AG10803 (cell line): ENCODE results near the gene SPSB1.
A peak's percentile ranks its signal among the peaks of the same experiment; 100 is the strongest.

ENCODE experiments used
- DNase-seq: peaks from one replicate; pipeline ENCODE4 v3.0.0; 2010; ENCODE audit warnings: low read depth
- H3K4me3 ChIP-seq: 2 replicates; pipeline ENCODE4 v1.5.1; 2011; ENCODE audit warnings: mild to moderate bottlenecking, low read length, control low read depth
- CTCF ChIP-seq: conservative IDR thresholded peaks from 2 replicates; pipeline ENCODE4 v1.5.1; 2011; ENCODE audit warnings: mild to moderate bottlenecking, low read length, control low read depth, inconsistent platforms

The SPSB1 gene

GRCh38 chr1:9410737-9411297, 118.1 kb downstream of the SPSB1 start:
- no peak for TF ChIP-seq CTCF
- H3K4me3 ChIP-seq, result no peak overlapping the region
- peak; percentile 92 for DNase-seq

- TF ChIP-seq CTCF, result no peak
- DNase-seq, result peak; percentile 91
- peak overlapping the region; percentile 30 for H3K4me3 ChIP-seq
Measured at GRCh38 chr1:9413071-9413876, 120.6 kb downstream of the SPSB1 start.

GRCh38 chr1:9413877-9414213, 121.2 kb downstream of the SPSB1 start:
- no peak overlapping the region for H3K4me3 ChIP-seq
- no peak for DNase-seq
- no peak for TF ChIP-seq CTCF

- DNase-seq, result no peak
- H3K4me3 ChIP-seq, result no peak overlapping the region
- TF ChIP-seq CTCF, result no peak
Measured at GRCh38 chr1:9416506-9416905, 123.8 kb downstream of the SPSB1 start.

- no peak for DNase-seq
- H3K4me3 ChIP-seq, result no peak overlapping the region
- TF ChIP-seq CTCF, result no peak
Measured at GRCh38 chr1:9416918-9417500, 124.3 kb downstream of the SPSB1 start.

- DNase-seq, result no peak
- no peak overlapping the region for H3K4me3 ChIP-seq
- no peak for TF ChIP-seq CTCF
Measured at GRCh38 chr1:9417695-9418094, 125.0 kb downstream of the SPSB1 start.

GRCh38 chr1:9418851-9419250, 126.2 kb downstream of the SPSB1 start:
- no peak overlapping the region for H3K4me3 ChIP-seq
- TF ChIP-seq CTCF, result no peak
- DNase-seq, result no peak
